GM12874 (cell line): ENCODE data around the gene ANXA4.

ENCODE experiments used
- CTCF ChIP-seq: IDR thresholded peaks from 2 replicates; pipeline ENCODE4 v1.5.1; 2011; ENCODE audit warnings: low read depth, mild to moderate bottlenecking, control low read depth, low read length, moderate library complexity; ENCODE audit not compliant: insufficient read depth

Gene ANXA4

GRCh38 chr2:69776886-69777785 lies 35.2 kb downstream of the ANXA4 start:
- no peak for TF ChIP-seq CTCF

GRCh38 chr2:69777786-69778105 lies 35.8 kb downstream of the ANXA4 start:
- TF ChIP-seq CTCF, result no peak

GRCh38 chr2:69779258-69780001 lies 37.5 kb downstream of the ANXA4 start:
- TF ChIP-seq CTCF, result no peak

- TF ChIP-seq CTCF, result no peak
These were observed 39.0 kb downstream of the ANXA4 start for GRCh38 chr2:69780921-69781320.

- TF ChIP-seq CTCF, result no peak
These were observed 39.7 kb downstream of the ANXA4 start for GRCh38 chr2:69781321-69782248.

GRCh38 chr2:69784228-69784627 lies 42.3 kb downstream of the ANXA4 start:
- TF ChIP-seq CTCF, result no peak

- no peak for TF ChIP-seq CTCF
These were observed 43.4 kb downstream of the ANXA4 start for GRCh38 chr2:69785358-69785757.
